ENCODE data around the gene DMD.

DMD gene

DNA sequence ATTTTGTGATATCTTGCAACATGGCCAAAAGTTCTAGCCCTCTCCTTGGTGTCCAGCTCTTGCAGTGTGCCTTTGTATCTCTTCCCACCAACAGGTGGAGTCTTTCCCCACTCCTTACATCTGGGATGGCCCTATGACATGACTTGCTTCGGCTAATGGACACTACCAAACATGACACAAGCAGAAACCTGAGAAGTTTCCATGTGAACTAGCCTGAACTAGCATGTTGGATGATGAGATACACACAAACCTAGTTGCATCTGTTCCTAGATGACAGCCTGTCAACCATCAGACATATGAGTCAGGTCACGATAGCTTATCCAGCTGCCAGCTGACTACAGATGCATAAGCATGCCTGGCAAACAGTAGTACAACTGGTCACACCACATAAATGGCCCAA lies 1932.0 kb downstream of the DMD start:
- peak; percentile 26 for DNase-seq (ENCODE audit: low read depth)

DNA sequence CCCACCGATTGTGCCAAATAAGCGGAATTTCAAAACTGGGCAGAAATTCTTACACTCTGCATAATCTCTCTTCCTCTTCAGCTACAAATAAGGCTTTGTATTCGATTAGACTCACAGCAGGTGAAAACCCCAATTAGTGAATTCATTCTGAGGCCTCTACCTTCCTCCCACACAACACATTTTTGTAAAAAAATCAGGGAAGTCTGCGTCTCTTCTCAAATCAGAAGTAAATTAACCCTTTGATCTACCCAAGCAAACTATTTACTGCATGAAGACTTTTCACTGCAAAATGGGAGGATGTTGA lies 1938.9 kb downstream of the DMD start:
- DNase-seq (ENCODE audit: low read depth), result no peak

DNA sequence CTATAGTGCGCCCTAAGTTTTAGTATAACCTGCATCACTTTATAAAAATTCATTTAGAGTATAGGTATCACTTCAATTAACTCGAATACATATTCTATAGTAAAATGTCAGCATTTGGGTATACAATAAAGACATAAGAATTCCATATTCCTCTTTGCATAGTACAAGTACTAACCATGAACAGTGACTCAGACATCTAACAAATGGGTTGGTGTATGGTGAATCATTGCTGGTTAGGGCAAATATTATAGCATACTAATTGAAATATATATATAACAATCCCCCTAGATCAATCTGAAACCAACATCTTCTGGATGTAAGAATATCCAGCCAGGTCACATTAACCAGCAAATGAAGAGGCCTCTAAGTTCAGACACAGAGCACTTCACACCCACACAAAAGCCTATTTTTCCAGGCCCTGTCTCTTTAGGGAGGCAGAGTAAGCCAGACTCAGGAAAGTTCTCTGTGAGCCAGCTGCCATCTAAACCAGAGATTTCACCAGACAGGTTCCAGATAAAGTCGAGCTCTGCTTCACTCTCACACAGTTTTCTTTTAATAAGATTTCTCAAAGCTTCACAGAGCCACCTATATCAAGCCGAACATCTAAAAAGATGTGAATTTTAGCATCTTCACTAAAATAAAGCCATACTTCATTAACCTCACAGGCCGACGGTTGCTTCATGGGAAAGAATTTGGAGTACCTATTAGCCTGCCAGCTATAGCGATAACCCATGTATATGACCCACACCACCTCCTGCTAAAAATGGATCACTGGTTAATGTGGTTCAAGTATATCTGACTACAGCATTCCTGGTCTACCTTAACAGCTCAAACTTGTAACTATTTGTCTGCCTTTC lies 1939.5 kb downstream of the DMD start:
- DNase-seq (ENCODE audit: low read depth), result no peak

DNA sequence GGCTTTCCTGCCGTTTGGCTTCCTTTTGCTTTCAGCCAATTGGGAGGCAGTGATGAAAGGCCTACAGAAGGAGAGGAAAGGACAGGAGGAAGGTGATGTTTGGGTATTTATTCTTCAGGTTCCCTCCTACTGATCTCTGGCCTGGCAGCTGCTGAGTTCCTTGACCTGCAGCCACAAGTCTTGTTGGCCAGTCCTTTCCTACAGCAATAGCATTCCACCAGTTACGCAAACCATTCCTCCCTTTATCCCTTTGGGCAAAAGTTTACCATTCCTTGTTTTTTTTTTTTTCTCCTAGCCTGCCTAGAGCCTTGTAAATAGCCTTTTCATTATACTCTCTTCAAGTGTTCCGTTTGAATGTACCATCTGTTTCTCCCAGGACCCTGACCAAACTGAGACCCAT lies 1941.4 kb downstream of the DMD start:
- DNase-seq (ENCODE audit: low read depth), result peak; percentile 1

DNA sequence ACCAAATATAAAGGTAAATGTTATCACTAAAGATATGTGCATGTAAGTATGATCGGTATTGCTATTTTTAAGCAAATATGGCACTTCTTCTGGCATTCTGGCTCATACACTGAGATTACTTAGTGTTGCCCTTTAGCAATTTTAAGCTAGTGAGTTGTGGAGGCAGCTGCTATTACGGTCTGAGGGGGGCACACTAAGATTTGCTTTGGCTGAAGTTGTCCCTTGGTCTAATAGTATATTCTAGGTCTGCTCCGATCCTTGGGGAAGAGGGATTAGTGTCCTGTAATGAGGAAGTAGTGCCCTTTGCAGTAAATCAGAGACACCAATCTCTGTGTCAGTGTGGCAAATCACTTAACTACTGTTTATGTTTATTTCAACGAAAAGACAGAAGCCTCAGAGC lies 1943.0 kb downstream of the DMD start:
- DNase-seq (ENCODE audit: low read depth), result no peak

DNA sequence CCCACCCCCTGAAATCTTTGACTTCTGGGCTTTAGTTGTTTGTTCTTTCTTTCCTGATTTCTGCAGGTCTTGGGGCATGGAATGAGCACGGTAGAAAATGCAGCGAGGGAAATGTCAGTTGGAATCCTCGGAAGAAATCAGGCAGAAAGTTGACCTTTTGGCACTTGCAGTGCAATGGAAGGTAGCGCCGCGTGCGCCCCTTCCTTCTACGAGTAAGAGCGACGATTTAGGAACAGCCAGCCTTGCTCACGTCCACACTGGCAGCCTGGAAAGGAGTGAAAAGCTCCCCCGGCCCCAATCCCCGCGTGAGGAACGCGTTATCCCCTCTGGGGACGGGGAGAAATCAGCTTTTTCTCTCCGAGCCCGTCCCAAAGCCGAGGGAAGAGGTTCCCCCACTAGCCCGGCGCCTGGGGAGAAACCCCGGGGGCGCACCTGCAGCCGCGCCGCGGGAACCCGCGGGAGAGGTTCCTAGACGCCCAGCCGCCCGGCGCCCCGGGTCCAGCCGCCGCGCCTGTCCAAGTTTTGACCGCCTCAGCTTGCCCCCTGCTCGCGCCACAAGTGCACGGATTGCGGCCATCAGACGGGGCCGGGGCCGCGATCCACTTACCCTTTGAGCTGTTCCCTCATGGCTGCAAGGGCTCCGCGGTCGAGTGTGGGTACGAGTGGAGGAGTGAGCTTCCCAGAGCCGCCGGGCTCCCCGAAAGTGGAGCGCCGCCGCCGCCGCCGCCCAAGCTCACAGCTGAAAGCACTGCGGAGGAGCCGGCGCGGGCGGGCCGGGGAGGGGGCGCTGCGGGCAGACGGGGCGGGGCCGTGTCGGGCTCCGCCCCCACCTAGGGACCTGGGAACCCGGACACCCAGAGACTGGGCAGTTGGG lies 1944.9 kb downstream of the DMD start:
- no peak for DNase-seq (ENCODE audit: low read depth)

DNA sequence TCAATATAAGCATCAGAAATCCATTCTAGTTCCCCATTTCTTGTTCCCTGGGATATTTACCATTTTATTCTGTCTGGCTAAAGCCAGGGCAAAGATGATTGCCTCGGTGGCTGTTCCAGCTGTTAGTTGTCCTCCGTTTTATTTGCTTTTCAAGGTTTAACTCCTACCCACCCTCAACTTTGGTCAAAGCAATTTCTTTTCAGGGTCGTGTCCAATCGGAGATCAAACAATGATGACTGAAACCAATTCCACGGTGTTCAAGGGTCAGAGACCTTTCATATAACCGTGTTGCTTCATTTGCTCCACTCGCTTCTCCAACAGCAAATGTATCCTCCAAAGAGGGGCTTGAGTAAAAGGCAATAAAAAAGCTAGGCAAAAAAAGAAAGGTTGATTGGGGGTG lies 1946.0 kb downstream of the DMD start:
- no peak for DNase-seq (ENCODE audit: low read depth)

DNA sequence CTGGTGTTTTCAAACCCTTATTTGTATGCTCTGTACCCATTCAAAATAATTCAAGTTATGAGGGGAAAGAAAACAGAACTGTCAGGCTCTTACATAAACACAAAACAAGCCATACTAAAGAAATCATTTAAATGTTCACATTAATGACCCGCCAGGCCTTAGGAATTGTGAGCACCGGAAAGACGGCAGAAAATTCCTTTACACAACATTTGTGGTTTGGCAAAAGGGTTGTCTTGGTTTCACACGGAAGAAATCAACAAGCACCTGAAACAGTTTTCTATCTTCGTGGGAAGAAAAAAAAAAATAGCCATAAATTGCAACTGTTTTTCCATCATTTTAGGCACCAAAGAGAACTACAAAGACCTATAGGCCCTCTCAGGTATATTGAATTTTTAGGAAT lies 1951.0 kb downstream of the DMD start:
- DNase-seq (ENCODE audit: low read depth), result no peak

DNA sequence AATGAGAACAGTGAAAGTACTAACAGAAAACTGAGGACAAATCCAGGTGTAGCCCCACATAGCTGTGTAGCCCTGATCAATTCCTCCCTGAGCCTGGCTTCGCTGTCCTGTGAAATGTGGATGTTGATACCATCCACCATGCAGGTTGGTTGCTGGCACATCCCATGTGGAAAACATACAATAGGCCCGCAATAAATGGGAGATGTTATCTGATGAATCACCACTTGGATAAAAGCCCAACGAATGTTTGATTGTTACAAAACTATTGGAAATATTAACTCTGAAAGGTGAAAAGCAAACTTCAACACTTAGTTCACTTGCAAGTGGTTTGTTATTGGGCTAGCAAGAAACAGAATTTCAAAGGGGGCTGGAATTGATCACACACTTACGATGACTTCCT lies 1953.2 kb downstream of the DMD start:
- no peak for DNase-seq (ENCODE audit: low read depth)

DNA sequence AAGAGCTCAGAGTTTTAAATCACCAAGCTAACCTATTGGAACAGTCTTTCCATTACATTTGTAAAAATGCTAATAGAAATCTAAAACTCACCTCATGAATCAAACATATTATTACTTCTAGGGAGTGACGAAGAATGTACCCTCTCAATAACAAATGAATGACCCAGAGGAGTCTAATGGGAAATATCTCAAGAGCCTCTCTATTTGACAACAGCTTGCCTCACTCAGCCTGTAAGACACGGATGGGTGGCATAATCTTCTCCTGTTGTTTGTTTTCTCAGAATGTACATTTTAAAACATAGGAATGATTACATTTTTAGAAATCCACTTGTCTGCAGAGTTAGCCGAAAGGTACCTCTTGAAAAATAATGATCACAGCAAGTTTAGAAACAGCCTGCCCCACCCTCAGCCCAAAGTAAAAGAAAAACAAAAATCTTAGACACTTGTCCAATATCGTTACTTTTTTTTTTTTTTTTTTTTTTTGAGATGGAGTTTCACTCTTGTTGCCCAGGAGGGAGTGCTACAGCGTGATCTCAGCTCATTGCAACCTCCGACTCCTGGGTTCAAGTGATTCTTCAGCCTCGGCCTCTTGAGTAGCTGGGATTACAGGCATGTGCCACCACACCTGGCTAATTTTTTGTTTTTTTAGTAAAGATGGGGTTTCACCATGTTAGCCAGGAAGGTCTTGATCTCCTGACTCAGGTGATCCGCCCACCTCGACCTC lies 1955.9 kb downstream of the DMD start:
- DNase-seq (ENCODE audit: low read depth), result no peak

DNA sequence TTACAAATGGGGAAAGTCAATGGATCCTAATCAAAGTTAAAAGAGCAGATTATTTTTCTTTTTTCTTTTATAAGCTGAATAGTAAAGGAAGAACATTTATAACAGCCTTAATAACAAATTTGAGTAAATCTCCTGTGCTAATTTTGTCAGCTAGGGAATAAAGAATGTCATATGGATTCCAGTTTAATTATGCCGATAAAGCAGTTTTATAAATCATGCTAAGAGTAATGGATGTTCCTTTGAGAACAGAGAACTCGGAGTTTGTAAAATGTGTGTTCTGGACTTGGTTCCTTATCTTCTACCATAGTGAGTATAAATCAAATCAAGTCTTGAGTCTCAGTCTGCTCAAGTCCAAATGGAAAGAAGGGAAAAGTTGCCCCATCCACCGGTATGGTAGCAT lies 1959.2 kb downstream of the DMD start:
- no peak for DNase-seq (ENCODE audit: low read depth)

DNA sequence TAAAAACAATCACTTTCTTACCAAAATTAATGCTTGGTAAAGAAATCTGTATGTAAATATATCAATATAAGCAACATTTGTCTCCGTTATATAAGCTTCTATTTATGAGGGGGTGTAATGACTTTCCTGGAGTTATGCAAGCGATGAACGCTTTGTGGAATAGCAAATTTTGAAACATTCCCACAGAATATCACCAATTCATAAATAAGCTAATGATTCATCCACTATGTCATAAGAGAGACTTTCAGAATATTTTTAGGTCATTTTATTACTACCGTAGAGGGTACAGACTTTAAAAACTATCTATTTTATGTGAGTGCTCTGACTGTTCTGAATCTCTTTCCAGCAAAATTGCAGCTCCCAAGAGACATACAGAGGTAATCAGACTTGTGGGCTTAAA lies 1960.0 kb downstream of the DMD start:
- DNase-seq (ENCODE audit: low read depth), result no peak

DNA sequence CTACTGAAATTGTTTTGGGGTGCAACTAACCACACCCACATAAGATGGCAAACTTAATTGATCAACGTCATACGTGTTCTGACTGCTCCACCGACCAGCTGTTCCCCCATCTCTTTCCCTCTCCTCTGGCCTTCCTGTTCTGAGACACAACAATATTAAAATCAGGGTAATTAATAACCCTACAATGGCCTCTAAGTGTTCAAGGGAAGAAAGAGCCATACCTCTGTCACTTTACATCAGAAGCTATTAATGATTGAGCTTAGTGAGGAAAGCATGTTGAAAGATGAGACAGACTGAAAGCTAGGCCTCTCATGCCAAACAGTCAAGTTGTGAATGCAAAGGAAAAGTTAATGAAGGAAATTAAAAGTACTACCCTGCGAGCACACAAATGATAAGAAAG lies 1965.6 kb downstream of the DMD start:
- DNase-seq (ENCODE audit: low read depth), result no peak

DNA sequence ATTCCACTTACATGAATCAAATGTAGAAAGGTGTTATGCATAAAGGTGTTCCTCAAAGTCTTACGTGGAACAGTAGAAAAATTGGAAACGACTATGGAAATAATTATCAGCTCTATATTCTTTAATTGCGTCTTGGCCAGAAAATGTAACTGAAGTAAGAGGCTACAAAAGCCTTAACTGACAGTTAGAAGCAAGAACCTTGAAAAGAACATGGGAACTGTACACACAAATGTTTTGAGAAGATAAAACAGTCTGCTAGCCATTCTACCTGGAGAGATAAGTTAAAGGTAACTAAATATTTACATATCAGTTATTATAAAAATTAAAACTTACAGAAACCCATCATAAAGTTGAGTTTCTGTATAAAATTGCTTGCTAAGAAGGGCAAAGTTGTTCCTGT lies 1967.5 kb downstream of the DMD start:
- DNase-seq (ENCODE audit: low read depth), result no peak

DNA sequence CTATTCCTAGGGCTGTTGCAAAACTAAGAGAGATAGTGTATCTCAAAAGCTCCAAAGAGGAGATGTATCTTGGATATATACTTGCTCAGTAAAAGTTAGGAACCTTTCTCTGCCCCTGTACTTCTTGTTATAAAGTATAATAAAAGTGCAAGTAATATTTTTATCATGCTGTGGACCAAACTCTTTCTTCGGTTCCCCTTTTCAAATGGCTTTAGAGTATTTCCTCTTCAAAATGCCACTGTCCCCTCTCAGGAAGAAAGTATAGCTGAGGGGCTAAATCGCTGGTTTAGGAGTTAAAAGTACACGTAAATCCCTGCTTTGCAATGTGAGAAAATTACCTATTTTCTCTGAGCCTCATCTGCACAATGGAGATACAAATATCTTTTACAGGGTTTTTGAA lies 1970.4 kb downstream of the DMD start:
- no peak for DNase-seq (ENCODE audit: low read depth)

DNA sequence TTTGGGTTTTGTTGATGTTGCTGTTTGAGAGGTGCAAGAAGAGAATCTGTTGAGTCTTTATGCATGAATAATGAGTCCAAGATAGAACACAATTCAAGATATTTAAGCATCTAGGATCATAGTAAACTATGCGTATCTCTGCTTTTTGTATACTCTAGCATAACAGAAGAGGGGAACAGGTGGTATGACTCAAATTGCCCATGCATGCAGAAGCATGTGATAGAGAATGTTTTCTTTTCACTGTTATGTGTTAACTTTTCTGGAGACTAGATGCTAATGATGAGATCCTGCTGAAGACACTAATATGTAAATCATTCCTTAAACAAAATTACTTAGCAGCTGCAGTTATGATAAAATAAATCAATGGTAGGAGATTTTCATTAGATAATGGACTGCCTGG lies 1974.2 kb downstream of the DMD start:
- DNase-seq (ENCODE audit: low read depth), result no peak

DNA sequence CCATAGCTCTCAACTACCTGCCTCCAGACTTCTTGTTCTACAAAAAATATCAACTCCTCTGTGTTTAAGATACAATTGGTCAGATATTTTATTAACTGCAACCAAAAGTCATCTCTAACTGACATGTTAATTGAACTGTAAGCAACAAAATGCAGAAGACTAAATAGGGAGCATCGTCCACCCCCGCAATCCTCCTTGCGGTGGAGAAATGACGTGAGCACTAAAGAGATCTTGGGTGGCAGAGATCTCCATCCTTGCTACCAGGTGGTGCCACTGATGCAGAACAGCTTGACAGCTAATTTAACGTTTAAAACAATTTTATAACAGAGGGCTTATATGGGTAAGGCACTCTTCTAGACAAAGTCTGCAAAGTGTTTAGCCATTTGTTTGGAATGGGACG lies 1975.1 kb downstream of the DMD start:
- no peak for DNase-seq (ENCODE audit: low read depth)

DNA sequence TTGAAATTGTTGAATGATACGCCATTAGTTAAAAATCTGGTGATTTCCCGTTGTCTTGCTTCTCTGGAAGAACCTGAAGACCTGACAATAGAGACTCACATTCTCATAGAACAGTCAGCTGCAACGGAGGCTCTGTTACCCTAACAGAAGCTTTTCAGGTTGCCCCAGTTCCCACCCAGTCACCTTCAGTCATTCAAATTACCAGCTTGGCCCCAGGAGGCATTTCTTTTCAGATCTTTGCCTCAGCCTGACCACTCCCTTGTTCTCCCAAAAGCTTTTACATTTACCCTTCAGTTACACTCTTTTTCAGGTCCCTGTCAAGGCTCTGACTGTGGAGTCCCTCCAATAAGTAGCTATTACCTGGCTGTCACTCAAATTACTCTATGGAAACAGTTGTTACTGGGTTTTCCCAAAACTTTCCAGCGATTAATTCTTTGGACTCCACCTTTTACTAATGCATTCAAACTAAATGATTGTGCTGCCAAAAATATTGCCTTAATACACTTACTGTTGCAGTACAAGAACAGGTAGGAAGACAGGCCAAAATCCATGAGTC lies 1977.3 kb downstream of the DMD start:
- DNase-seq (ENCODE audit: low read depth), result no peak

DNA sequence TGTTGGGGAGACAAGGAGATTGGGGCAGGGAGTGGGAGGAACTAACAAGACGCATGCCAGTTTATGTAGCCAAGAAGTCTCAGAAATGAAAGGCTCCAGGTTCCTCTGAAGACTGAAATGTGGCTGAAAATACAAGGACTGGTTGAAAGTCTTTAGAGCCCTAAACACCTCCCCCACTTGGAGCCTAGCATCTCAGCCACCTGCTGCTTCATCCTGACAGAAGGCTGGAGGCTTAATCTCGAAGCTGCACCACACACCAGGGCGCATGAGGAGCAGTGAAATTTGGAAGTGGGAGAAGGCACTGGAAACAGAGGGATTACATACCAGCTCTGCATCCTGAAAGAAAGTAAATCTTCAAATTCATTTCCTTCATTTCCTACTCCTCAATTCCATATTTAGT lies 1978.8 kb downstream of the DMD start:
- DNase-seq (ENCODE audit: low read depth), result no peak

DNA sequence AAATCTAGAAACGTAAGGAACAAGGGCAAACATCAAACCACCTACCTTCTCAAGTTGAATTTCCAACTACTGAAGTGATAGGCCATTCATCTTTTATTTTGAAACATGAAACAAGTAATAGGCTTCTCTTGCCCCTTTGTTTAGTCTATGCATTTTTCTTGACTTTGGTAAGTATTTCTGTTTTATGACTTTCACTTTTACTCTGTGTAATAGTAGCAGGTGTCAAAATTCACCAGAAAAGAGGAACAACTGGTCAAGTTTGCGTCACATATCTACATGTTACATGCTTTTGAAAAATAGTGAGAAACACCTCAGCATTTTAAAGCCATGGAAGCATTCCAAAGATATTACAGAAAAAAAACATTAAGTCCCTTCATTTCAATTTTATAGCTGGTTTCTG lies 1982.4 kb downstream of the DMD start:
- DNase-seq (ENCODE audit: low read depth), result no peak

DNA sequence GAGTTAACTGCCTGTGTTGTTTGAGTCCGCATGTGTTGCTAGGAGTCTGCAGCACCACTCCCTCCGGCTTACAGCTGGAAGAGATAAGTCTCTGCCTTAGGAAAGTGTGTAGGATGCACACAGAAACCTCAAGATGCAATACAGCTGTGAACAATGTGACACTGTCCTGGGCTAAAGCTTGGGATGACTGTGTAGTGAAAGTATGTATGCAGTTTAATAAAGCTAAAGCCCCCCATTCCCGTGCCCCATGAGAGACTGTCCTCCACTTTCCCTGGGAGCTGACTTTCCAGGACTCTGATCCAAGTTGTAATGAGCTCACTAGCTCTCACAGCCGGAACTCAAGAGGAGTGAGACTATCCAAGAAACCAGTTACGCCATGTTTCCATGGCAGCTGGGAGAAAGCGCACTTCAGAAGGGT lies 1982.9 kb downstream of the DMD start:
- DNase-seq (ENCODE audit: low read depth), result peak; percentile 13

DNA sequence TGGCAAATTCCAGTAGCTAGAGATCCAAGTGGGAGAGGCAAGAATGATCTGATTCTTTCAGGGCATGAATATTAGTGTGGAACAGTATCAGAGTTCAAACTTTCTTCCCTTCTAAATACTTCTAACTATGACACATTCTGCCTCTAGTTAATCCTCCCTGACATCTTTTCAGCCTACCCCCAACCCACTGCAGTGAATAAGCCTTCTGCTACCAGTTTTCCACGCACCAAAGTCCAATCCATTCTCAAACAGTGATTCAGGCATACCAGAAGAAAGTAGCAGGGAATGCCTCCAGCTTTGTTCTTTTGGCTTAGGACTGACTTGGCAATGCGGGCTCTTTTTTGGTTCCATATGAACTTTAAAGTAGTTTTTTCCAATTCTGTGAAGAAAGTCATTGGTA lies 1984.1 kb downstream of the DMD start:
- DNase-seq (ENCODE audit: low read depth), result peak; percentile 2

DNA sequence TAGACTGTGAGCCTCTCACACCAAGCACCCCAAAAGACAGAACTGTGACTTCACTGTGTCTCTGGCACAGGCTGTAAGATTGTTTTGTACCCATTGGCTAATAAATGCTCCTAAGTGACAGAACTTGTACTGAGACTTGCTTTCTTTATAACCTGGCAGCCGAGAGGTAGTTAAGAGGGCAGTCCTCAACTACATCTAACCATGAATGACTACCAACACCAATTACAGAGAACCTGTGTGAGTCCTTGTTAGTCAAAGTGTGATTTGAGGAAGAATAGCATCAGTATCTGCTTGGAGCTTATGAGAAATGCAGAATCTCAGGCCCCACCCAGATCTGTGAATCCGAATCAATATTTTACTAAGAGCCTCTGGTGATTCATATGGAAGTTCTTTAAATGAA lies 1985.5 kb downstream of the DMD start:
- no peak for DNase-seq (ENCODE audit: low read depth)
